Right lobe of liver (tissue), 6 donors: ENCODE data around the gene TRMT44. TPM values are rescaled to one million over a fixed set of nuclear protein-coding genes. Genes with fewer than 3 reads are reported as not detected.

Experiments used
- ATAC-seq, 4 donors: fragments of 200-7000 bp; cut with Tn5 transposase; one replicate each; pipeline ENCODE4 v1.9.1; 2020; ENCODE audit warnings: mild to moderate bottlenecking in 4 of 4, moderate library complexity in 4 of 4
- DNase-seq, 3 donors: peaks; one replicate each; pipeline ENCODE4 v3.0.0-alpha.2; 2020
- H3K27ac ChIP-seq, 3 donors: fragments of 200-600 bp; one replicate each; pipeline ENCODE4 v1.8.0; 2022
- H3K27me3 ChIP-seq, 2 donors: fragments of 200-600 bp; one replicate each; pipeline ENCODE4 v1.8.0; 2022
- H3K36me3 ChIP-seq, 4 donors: fragments of 200-600 bp; sonication (generic) in 1 of 4; one replicate each; pipeline versions ENCODE4 v1.5.1 to v1.8.0; 2017 to 2022; ENCODE audit warnings: control low read depth in 1 of 4
- H3K4me1 ChIP-seq, 4 donors: fragments of 200-600 bp; sonication (generic) in 1 of 4; one replicate each; pipeline versions ENCODE4 v1.5.1 to v1.8.0; 2017 to 2022; ENCODE audit warnings: control low read depth in 1 of 4
- H3K4me3 ChIP-seq, 3 donors: fragments of 200-600 bp; one replicate each; pipeline ENCODE4 v1.8.0; 2022
- H3K9me3 ChIP-seq, 4 donors: fragments of 200-600 bp; sonication (generic) in 1 of 4; one replicate each; pipeline versions ENCODE4 v1.5.1 to v1.8.0; 2017 to 2022; ENCODE audit warnings: control low read depth in 1 of 4
- CTCF ChIP-seq, 4 donors: fragments of 200-600 bp in 3 of 4; fragments of 450-650 bp in 1 of 4; IDR thresholded peaks; one replicate each; pipeline versions ENCODE4 v1.5.1 to v1.8.0; 2016 to 2022; ENCODE audit warnings: antibody characterized with exemption in 4 of 4, mild to moderate bottlenecking in 2 of 4
- POLR2A ChIP-seq: fragments of 450-650 bp; IDR thresholded peaks from one replicate; pipeline ENCODE4 v1.6.1; 2017; ENCODE audit warnings: antibody characterized with exemption, mild to moderate bottlenecking
- WGBS: methylation state at CpG from one replicate; pipeline ENCODE4 v1.1.6; 2018; ENCODE audit warnings: low coverage, low lambda C conversion rate; ENCODE audit not compliant: insufficient coverage; ENCODE audit errors: missing lambda C conversion rate; 5-methylcytosine and 5-hydroxymethylcytosine counted together
- intact Hi-C, 2 donors: fragments of 100-400 bp; cut with DNase I; formaldehyde crosslinking; loops; one replicate each; pipeline versions ENCODE4 v1.11.2 to v1.14.1; 2022
- long read RNA-seq: library from polyadenylated mRNA; unstranded; transcript quantifications from one replicate; pipeline ENCODE4 v2.0.0, GENCODE V29; 2019
- total RNA-seq, 6 experiments: library from RNA; depleted of rRNA in 2 of 6; stranded (reverse); fragments of >200 nt in 2 of 6; fragmentation: NEBNext Ultra II Directional in 3 of 6; extraction: Animal tissue kit (Norgen Biotek cat#: 25700) in 3 of 6; gene quantifications; one replicate each; pipeline versions ENCODE4 v1.1.0 to v1.2.4, GENCODE V29; 2016 to 2023
- donor health status: DM: no; HTN: yes; CAD: no.
- donor health status: DM: no; HTN: no; CAD: no.
- donor health status: DM: no; HTN: no; CAD: no.
- donor health status: DM: no; HTN: yes; CAD: no.
- donor health status: DM: no; HTN: yes; CAD: no.

The TRMT44 gene
- 10 to 100 TPM in 3 of 6 experiments, 1 to 10 TPM in 3; 8.8 to 10.6 (median 9.6) TPM for total RNA-seq
- long read RNA-seq, partial matches to known transcripts, result 1 of 1 reads
- long read RNA-seq, other reads (novel, unspliced or antisense), result 0 of 1 reads

GRCh38 chr4:8440492-8441311 lies at the start of gene TRMT44, which contains the start of gene ACOX3:
TSS of gene TRMT44 (plus strand) at chr4:8440777. CDS start at chr4:8440823, 46 bp downstream.
TSS of gene ACOX3 (minus strand) at chr4:8440723. CDS start at chr4:8416521, 24,202 bp downstream.
- Histone ChIP-seq H3K27ac (peak within 1 kb of the TSS; percentile 84 to 97 (median 92)), H3K36me3 (no peaks in the 10 kb centered on the region), H3K27me3 (no peaks in the 10 kb centered on the region), H3K9me3 (no peaks in the 10 kb centered on the region), H3K4me3 (peak within 1 kb of the TSS; percentile 85 to 100 (median 99)), H3K4me1 (peaks cover 0 to 42% (median 15%) of the 10 kb centered on the region in 4 donors)
- intact Hi-C loops, result no loop called here
- under 1% methylated on average over 11 of the region's 60 CpGs for WGBS
- peak; percentile 92 to 97 (median 96) for ATAC-seq
- DNase-seq, result peak; percentile 91 to 94 (median 92)
- no peak for TF ChIP-seq CTCF (IDR thresholded peaks at IDR 0.05)
- peak; percentile 75 for TF ChIP-seq POLR2A

GRCh38 chr4:8391071-8391470 lies 49.5 kb upstream of the TRMT44 start:
- Histone ChIP-seq H3K4me1 (no peaks in the 10 kb centered on the region), H3K27ac (no peak overlapping the region), H3K36me3 (peaks cover 0 to 28% (median 0%) of the 10 kb centered on the region in 4 donors), H3K9me3 (no peaks in the 10 kb centered on the region), H3K4me3 (no peak overlapping the region), H3K27me3 (no peaks in the 10 kb centered on the region)
- ATAC-seq, result no peak
- TF ChIP-seq CTCF (IDR thresholded peaks at IDR 0.05) (no peak), POLR2A (no peak)
- 87% methylated on average over 7 of the region's 7 CpGs for WGBS
- intact Hi-C loops, result no loop called here
- DNase-seq, result no peak

- TF ChIP-seq POLR2A, result no peak
- no peak for TF ChIP-seq CTCF (IDR thresholded peaks at IDR 0.05)
- no peak for DNase-seq
- intact Hi-C loops, result no loop called here
- Histone ChIP-seq H3K27me3 (no peaks in the 10 kb centered on the region), H3K27ac (no peak overlapping the region), H3K9me3 (no peaks in the 10 kb centered on the region), H3K4me1 (no peaks in the 10 kb centered on the region), H3K4me3 (no peak overlapping the region), H3K36me3 (peaks cover 0 to 28% (median 0%) of the 10 kb centered on the region in 4 donors)
- WGBS, result 44% methylated on average over 4 of the region's 9 CpGs
- peak in 1 of 4 donors; percentile 80 for ATAC-seq
These were observed 48.6 kb upstream of the TRMT44 start for GRCh38 chr4:8391972-8392371.

GRCh38 chr4:8392591-8393190 lies 47.9 kb upstream of the TRMT44 start:
- 91% methylated on average over 12 of the region's 15 CpGs for WGBS
- Histone ChIP-seq H3K4me1 (no peaks in the 10 kb centered on the region), H3K27me3 (no peaks in the 10 kb centered on the region), H3K4me3 (no peak overlapping the region), H3K9me3 (no peaks in the 10 kb centered on the region), H3K36me3 (peaks cover 0 to 28% (median 0%) of the 10 kb centered on the region in 4 donors), H3K27ac (no peak overlapping the region)
- intact Hi-C loops, result no loop called here
- DNase-seq, result no peak
- TF ChIP-seq POLR2A (no peak), CTCF (IDR thresholded peaks at IDR 0.05) (no peak)
- ATAC-seq, result no peak
